ENCODE measurements around the gene KCNH8. TPM values are rescaled to one million over a fixed set of nuclear protein-coding genes. Genes with fewer than 3 reads are reported as not detected.

Gene KCNH8
- total and polyA plus RNA-seq, 3 donors from 2014 or later, result 2.0 to 8.9 (median 7.1) TPM

- no peaks in the 10 kb centered on the region for H3K27me3 ChIP-seq
- intact Hi-C loops (cut with DNase I; ENCODE audit: low total_unique reads), result no loop called here
- TF ChIP-seq POLR2A (IDR thresholded peaks at IDR 0.05), result no peak
- TF ChIP-seq, protein P1, sequence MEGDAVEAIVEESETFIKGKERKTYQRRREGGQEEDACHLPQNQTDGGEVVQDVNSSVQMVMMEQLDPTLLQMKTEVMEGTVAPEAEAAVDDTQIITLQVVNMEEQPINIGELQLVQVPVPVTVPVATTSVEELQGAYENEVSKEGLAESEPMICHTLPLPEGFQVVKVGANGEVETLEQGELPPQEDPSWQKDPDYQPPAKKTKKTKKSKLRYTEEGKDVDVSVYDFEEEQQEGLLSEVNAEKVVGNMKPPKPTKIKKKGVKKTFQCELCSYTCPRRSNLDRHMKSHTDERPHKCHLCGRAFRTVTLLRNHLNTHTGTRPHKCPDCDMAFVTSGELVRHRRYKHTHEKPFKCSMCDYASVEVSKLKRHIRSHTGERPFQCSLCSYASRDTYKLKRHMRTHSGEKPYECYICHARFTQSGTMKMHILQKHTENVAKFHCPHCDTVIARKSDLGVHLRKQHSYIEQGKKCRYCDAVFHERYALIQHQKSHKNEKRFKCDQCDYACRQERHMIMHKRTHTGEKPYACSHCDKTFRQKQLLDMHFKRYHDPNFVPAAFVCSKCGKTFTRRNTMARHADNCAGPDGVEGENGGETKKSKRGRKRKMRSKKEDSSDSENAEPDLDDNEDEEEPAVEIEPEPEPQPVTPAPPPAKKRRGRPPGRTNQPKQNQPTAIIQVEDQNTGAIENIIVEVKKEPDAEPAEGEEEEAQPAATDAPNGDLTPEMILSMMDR (IDR thresholded peaks at IDR 0.05), result no peak
- H3K4me1 ChIP-seq, result no peaks in the 10 kb centered on the region
- no peak for DNase-seq
- H3K27ac ChIP-seq, result no peak overlapping the region
- no peaks in the 10 kb centered on the region for H3K36me3 ChIP-seq (ENCODE audit: low read depth, missing control alignments)
- 93 to 94% methylated on average over 3 of the region's 3 CpGs for WGBS, 2 donors
- H3K4me3 ChIP-seq, result no peak overlapping the region
- H3K9me3 ChIP-seq, result no peaks in the 10 kb centered on the region
Measured at GRCh38 chr3:19284974-19285373, 136.7 kb downstream of the KCNH8 start.

- no peak for TF ChIP-seq POLR2A (IDR thresholded peaks at IDR 0.05)
- TF ChIP-seq, protein P1 (IDR thresholded peaks at IDR 0.05), result no peak
- intact Hi-C loops (cut with DNase I; ENCODE audit: low total_unique reads), result no loop called here
- no peaks in the 10 kb centered on the region for H3K9me3 ChIP-seq
- H3K27me3 ChIP-seq, result no peaks in the 10 kb centered on the region
- no peak for DNase-seq
- H3K36me3 ChIP-seq (ENCODE audit: low read depth, missing control alignments), result no peaks in the 10 kb centered on the region
- no peak overlapping the region for H3K4me3 ChIP-seq
- H3K27ac ChIP-seq, result no peak overlapping the region
- H3K4me1 ChIP-seq, result no peaks in the 10 kb centered on the region
- 85 to 89% methylated on average over 4 of the region's 4 CpGs for WGBS, 2 donors
Measured at GRCh38 chr3:19293295-19293694, 145.0 kb downstream of the KCNH8 start.

DNA sequence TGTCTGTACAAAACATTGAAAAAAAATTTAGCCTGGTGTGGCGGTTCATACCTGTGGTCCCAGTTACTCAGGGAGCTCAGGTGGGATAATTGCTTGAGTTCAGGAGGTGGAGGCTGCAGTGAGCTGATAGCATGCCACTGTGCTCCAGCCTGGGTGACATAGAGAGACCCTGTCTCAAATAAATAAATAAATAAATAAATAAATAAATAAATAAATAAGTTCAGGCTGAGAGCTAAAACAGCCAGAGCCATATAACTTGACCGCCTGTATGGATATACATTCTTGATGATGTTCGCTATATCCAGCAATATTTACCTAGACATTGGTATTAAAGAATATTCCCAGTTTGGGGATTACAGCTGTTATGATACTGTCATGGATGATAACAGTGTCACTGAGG lies 146.9 kb downstream of the KCNH8 start:
- Histone ChIP-seq H3K27me3 (no peaks in the 10 kb centered on the region), H3K27ac (no peak overlapping the region), H3K9me3 (no peaks in the 10 kb centered on the region), H3K4me3 (no peak overlapping the region), H3K36me3 (ENCODE audit: low read depth, missing control alignments) (no peaks in the 10 kb centered on the region), H3K4me1 (no peaks in the 10 kb centered on the region)
- no peak for TF ChIP-seq POLR2A (IDR thresholded peaks at IDR 0.05)
- TF ChIP-seq, protein P1 (IDR thresholded peaks at IDR 0.05), result no peak
- intact Hi-C loops (cut with DNase I; ENCODE audit: low total_unique reads), result no loop called here
- no peak for DNase-seq
- WGBS, 2 donors, result 91 to 100% methylated on average over 3 of the region's 3 CpGs

- intact Hi-C loops (cut with DNase I; ENCODE audit: low total_unique reads), result no loop called here
- Histone ChIP-seq H3K9me3 (no peaks in the 10 kb centered on the region), H3K36me3 (ENCODE audit: low read depth, missing control alignments) (no peaks in the 10 kb centered on the region), H3K4me3 (no peak overlapping the region), H3K4me1 (no peaks in the 10 kb centered on the region), H3K27ac (no peak overlapping the region), H3K27me3 (no peaks in the 10 kb centered on the region)
- 83 to 88% methylated on average over 2 of the region's 2 CpGs for WGBS, 2 donors
- TF ChIP-seq POLR2A (IDR thresholded peaks at IDR 0.05), result no peak
- TF ChIP-seq, protein P1 (IDR thresholded peaks at IDR 0.05), result no peak
- no peak for DNase-seq
Measured at GRCh38 chr3:19331931-19332330, 183.6 kb downstream of the KCNH8 start.

DNA sequence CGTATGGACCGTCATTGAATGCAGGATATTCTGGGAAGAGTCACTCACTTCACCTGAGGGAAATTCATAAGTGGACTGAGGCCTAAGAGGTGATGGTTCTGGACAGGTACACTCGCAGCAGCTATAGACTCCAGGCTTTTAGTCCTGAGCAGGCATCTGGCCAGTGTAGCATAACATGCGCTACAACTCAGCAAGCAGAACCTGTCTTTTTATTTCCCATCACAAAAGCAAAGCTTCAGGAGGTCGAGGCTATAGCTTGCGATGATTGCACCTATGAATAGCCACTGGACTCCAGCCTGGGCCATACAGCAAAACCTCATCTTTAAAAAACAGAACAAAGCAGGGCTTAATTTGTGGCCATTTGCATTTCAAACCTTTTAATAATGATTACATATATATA lies 185.8 kb downstream of the KCNH8 start:
- Histone ChIP-seq H3K27ac (no peak overlapping the region), H3K9me3 (no peaks in the 10 kb centered on the region), H3K4me1 (no peaks in the 10 kb centered on the region), H3K36me3 (ENCODE audit: low read depth, missing control alignments) (no peaks in the 10 kb centered on the region), H3K4me3 (no peak overlapping the region), H3K27me3 (no peaks in the 10 kb centered on the region)
- no peak for TF ChIP-seq POLR2A (IDR thresholded peaks at IDR 0.05)
- TF ChIP-seq, protein P1 (IDR thresholded peaks at IDR 0.05), result no peak
- intact Hi-C loops (cut with DNase I; ENCODE audit: low total_unique reads), result no loop called here
- 73 to 75% methylated on average over 6 of the region's 6 CpGs for WGBS, 2 donors
- no peak for DNase-seq
